ENCODE measurements around the gene DAZL.

DNA sequence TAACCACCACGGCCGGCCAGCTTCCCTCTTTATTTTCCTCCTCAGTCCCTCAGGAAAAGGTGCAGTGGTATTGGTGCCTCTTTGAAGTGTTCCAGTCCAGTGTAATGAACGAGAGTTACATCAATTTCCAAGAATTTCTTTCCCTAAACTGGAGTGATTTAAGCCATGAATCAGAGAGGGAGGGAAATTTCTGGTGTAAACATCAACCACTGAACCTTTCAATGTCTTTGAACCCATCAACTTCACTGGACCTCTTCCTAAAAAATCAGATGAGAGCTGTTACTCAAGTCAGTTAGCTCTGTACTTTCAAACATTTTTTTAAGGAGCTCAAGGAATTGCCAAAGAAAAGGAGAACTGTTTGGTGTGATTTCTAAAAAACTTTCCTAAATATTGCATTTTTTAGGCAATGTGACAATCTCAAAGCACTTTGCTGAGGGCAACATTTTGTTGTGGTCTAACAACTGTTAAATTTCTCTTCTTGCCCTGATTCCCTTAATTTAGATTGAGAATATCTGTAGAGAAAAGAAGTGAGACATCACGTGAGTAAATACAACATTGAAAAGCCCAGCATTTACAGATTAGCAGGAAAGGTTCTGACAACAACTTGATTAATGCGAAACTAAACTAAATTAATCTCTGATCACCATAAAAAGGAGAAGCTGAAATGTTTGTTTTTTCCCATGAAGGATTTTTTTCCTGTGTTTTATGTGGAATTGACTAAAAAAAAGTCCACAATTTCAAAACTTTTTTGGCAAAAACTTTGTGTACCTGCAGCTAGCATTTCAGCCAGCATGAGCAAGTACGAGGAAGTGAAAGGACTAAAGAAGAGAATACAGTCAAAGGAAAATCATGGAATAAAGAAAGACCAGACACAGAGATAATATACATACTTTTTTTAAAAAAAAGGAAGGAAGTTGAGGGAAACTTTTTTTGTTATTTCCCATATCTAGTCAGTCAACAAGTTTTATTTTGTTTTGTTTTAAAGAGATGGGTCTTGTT, 9.1 kb upstream of the DAZL start:
- TF ChIP-seq, protein P1, sequence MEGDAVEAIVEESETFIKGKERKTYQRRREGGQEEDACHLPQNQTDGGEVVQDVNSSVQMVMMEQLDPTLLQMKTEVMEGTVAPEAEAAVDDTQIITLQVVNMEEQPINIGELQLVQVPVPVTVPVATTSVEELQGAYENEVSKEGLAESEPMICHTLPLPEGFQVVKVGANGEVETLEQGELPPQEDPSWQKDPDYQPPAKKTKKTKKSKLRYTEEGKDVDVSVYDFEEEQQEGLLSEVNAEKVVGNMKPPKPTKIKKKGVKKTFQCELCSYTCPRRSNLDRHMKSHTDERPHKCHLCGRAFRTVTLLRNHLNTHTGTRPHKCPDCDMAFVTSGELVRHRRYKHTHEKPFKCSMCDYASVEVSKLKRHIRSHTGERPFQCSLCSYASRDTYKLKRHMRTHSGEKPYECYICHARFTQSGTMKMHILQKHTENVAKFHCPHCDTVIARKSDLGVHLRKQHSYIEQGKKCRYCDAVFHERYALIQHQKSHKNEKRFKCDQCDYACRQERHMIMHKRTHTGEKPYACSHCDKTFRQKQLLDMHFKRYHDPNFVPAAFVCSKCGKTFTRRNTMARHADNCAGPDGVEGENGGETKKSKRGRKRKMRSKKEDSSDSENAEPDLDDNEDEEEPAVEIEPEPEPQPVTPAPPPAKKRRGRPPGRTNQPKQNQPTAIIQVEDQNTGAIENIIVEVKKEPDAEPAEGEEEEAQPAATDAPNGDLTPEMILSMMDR (IDR thresholded peaks at IDR 0.05), result no peak
- TF ChIP-seq RXRA (IDR thresholded peaks at IDR 0.05; ENCODE audit: borderline replicate concordance, low read depth), result no peak

Measured in SK-N-SH (cell line).